NCI-H446 (cell line): ENCODE results near the gene FGG.
"Not testable (repeated sequence)": the region's sequence is repeated elsewhere in the genome, so short reads cannot be mapped to it uniquely, and the experiment has no call there.

Source experiments
- DNase-seq, 2 experiments: peaks; one replicate each; lab custom pipeline; 2025; lab: John Stamatoyannopoulos, UW

FGG gene

GRCh38 chr4:154610582-154610981 is 1.9 kb downstream of the FGG start:
- DNase-seq, result no peak

- DNase-seq, result no peak
Measured at GRCh38 chr4:154609532-154609931, 2.9 kb downstream of the FGG start.

- no peak for DNase-seq
Measured at GRCh38 chr4:154608361-154609252, 3.8 kb downstream of the FGG start.

GRCh38 chr4:154606728-154607723 is 5.4 kb downstream of the FGG start:
- no peak for DNase-seq

- DNase-seq, result no peak
Measured at GRCh38 chr4:154604696-154605200, 7.7 kb downstream of the FGG start.

DNA sequence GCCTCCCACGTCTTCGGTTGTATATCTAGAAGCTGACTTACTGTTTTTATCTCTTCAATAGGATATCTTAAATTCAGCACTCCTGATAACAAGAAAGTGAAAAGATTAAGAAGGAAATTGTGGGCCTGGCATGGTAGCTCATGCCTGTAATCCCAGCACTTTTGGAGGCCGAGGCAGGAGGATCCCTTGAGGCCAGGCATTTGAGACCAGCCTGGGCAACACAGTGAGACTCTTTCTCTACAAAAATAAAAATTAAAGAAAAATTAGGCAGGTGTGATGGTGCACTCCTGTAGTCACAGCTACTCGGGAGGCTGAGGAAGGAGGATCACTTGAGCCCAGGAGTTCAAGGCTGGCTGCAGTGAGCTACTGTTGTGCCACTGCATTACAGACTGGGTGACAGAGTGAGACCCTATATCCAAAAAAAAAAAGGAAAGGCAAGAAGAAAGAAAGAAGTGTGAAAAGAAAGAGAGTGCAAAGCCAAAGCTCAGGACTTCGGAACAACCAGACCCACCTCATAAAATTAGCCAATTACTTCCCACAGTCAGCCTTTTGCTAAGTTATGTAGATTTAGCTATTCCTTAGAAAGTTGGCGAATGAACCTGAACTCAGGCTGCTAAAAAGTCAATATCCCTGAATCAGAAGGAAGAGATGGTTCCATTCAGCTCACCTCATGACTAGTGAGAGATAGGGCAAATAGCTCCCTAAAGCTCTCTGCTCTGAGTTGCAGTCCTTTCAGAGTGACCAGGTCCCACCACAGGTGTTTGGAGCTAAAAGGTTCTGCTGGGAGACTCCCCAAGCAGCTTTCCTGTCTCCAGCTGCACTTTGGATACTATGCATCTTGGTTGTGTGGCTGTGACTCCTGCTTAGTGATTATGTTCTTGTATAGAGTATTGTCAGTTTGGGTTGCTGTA is 9.2 kb downstream of the FGG start:
- DNase-seq, result no peak

GRCh38 chr4:154602404-154603020 is 9.9 kb downstream of the FGG start:
- DNase-seq, result no peak

DNA sequence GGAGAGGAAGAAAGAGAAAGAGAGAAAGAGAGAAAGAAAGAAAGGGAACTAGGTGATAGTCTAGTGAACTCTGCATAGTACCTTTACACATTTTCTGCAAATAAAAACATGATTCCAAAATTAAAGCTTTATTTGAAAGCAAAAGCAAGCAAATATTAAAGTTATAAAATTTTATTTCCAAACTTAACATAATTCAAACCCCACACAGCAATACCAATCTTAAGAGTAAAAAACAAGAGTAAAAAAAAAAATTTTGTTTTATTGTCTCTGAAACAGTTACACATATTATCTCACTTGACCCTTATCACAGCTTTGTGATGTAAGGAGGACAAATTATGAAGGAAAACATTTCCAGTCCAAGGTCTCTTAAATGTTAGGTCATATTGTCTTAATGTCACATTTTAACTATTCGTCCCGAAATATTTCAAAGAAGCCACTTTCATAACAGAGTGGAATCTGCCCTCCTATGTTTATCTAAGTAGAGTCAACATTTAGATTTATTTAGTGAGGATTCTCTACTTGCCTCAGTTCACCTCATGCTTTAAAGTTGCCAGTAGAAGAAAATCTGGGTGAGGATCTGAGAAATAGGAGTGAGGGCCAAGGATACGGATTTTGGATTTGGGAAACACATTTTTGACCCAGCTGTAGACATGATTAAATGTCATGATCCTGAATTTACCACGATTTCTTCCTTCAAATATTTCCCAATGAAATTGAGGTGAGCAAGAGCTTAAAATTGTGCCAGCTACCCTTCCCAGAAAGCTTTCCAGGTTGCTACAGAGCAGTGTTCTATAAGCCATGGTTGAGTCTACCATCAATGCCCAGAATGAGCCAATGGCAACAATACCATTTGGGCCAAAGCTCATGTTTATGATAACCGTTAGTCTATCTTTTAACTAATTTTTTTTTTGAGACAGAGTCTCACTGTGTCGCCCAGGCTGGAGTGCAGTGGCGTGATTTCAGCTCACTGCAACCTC is 14.4 kb downstream of the FGG start:
- DNase-seq, result no peak

GRCh38 chr4:154597281-154597680 is 15.2 kb downstream of the FGG start:
- DNase-seq, result not testable (repeated sequence)

DNA sequence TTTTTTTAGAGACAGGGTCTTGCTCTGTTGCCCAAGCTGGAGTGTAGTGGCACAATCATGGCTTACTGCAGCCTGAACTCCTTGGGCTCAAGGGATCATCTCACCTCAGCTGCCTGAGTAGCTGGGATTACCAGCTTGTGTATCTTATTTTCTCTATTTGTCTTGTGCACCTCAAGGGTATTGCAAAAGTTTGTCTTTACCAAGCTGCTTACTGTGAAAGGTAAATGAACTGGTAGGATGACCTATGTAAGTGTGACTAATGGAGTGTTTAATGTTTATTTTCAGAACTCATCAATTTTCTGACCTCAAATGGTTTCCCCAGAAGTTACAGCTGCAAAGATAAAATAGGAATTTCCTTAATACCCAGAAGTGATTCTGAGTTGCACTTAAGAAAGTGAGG is 16.6 kb downstream of the FGG start:
- DNase-seq, result no peak

- DNase-seq, result not testable (repeated sequence)
Measured at GRCh38 chr4:154594343-154594742, 18.1 kb downstream of the FGG start.

GRCh38 chr4:154593868-154594267 is 18.6 kb downstream of the FGG start:
- no peak for DNase-seq

GRCh38 chr4:154591890-154592289 is 20.6 kb downstream of the FGG start:
- no peak for DNase-seq

DNA sequence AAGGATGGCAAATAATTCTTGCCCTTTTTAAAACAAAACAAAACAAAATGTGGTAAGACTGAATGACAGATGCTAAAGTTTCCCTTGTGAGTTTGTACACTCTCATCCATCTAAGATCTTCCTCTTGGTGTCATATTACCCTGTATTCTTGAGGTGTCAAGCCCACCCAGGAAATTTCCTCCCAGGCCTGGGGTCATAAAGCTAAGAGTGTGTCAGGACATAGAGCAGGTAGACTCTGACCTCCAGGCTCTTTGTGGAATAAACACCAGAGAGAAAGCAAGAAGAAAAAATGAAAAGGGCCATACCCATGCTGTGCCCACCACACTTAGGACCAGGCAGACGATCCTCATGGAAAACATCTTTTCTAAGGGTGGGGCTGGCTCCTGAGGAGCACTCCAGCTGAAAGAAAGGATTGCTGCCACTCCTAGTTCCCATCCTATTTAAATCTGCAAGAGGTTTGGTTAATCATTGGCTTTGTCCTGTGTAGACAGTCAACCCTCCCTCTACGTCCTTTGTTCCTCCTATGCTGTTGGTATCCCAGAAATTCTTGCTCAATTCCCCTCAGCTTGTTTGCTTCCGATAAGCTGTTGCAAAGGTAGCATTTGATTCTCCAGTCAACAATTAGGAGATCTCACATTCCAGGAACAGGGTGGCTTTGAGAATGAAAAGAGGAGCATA is 22.0 kb downstream of the FGG start, which contains the start of gene FGA:
Gene FGA (minus strand): TSS at position 414 of the 678 bp plus-strand sequence. CDS start 55 bp downstream, at position 359.
- no peak for DNase-seq

DNA sequence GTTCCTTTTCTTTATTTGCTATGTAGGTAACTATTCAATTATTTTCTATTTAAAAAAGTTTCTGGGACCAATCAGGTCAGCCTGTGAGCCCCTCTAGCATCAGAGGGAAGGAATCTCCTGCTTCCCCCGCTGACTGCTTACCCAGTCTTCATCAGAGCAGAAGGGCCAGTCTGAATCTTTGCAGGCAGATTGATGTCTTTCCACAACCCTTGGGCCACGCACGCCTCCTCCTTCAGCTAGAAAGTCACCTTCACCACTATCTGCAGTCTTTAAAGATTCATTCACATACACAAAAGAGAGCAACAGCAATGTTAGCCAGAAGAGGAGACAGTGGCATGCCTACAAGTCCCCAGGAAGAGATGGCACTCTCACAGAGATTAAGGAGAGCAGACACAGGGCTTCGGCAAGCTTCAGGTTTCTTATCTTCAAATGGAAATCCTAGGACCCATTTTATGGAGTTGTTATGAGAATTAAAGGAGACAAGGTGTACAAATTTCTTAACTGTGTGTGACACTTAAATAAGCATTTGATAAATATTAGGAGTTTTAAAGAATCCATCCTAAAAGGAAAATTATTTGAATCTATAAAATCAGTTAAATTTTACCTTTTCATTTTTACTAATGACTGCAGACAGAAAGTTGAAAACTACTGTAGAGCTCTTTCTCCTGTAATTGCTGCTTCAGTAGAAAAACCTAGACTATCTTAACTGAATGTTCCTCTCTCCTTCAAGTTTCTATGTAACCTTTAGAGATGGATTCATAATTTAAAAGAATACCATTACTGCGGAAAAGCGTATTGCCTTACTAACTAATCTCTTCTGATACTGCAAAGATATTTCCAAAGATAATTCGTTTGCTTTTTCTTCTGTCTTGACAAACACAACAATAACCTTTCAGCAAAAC is 22.9 kb downstream of the FGG start:
- no peak for DNase-seq

DNA sequence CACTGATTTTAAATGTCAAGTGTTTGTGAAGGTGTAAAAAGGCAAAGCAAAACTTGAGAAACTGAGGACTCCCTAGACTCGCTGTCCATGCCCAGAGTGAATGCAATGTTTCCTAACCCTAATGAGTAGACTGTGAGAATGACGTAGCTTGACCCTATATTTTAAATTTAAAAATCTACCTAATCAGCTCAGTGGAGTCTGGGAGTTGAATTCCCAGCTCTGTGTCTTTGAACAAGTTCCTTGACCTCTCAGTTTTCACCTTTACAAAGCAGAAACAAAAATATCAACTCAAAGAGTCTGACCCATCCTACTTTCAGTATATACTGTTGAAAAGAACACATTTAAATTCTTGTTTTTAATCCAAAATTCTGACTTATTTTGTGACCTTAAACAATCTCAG is 24.3 kb downstream of the FGG start:
- DNase-seq, result no peak

DNA sequence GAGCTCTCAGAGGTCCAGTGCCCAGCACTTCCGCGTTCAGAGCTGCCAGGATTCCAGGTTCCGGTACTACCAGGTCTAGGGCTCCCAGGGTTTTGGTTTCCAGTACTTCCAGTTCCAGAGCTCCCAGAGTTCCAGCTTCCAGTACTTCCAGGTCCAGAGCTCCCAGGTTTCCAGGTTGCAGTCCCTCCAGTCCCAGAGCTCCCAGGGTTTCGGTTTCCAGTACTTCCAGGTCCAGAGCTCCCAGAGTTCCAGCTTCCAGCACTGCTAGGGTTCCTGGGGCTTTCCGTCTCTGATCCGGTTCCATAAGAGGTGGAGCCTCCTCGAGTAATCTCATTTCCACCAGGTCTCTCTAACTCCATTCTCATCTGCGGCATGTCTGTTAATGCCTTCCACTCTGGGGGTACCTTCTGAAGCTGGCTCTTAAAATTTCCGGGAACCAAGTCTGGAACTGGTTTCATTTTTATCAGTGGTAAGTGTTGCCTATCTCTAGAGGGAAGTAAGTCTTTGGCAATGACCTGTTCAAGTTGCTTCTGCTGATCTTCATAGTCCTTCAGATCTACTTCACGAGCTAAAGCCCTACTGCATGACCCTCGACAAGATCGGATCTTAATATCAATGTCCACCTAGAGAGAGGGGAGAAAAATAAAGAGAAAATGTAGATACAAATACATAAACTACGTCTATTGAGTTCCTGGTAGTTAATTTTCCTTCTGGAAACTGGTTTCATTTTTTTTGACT is 26.0 kb downstream of the FGG start:
- no peak for DNase-seq
